OCI-LY3 (cell line): ENCODE results near the gene CNTN2.

Experiments
- CTCF ChIP-seq: fragments of 200-600, 300-600 bp; sonication (generic); IDR thresholded peaks from 2 replicates; pipeline ENCODE4 v1.5.1; 2014; ENCODE audit warnings: antibody characterized with exemption, low read length, low read depth
- EZH2phosphoT487 ChIP-seq: fragments of 200-600 bp; shearing (Covaris generic); IDR thresholded peaks from 2 replicates; pipeline ENCODE4 v1.6.1; 2018; ENCODE audit warnings: antibody characterized with exemption, mixed run types, low read depth

GRCh38 chr1:205077934-205078311 lies 34.9 kb downstream of the CNTN2 start:
- TF ChIP-seq CTCF (no peak), EZH2phosphoT487 (no peak)
